H1 (cell line): ENCODE data around the gene PANX2.

Source experiments
- ATF3 ChIP-seq: IDR thresholded peaks from 2 replicates; pipeline ENCODE4 v1.6.1; 2011; ENCODE audit warnings: low read depth, mild to moderate bottlenecking, low read length; ENCODE audit not compliant: insufficient read depth
- CTCF ChIP-seq, 3 experiments: IDR thresholded peaks; 1 replicate in 2 of 3; 2 replicates in 1 of 3; pipeline versions ENCODE4 v1.5.1 to v1.6.1; 2011; ENCODE audit warnings: low read length in 3 of 3, mild to moderate bottlenecking in 3 of 3, inconsistent platforms in 2 of 3, low read depth in 1 of 3, moderate library complexity in 1 of 3; ENCODE audit not compliant: insufficient read depth in 1 of 3; ENCODE audit errors: control extremely low read depth in 1 of 3

- no peak for TF ChIP-seq ATF3
- TF ChIP-seq CTCF (IDR thresholded peaks at IDR 0.05; ENCODE audit: control extremely low read depth in 1 of 3, insufficient read depth in 1 of 3, low read depth in 1 of 3, low read length in 3 of 3), result no peak
Measured at GRCh38 chr22:50134481-50134880, 36.0 kb upstream of the PANX2 start.
